ENCODE results near the gene CNNM3.

DNA sequence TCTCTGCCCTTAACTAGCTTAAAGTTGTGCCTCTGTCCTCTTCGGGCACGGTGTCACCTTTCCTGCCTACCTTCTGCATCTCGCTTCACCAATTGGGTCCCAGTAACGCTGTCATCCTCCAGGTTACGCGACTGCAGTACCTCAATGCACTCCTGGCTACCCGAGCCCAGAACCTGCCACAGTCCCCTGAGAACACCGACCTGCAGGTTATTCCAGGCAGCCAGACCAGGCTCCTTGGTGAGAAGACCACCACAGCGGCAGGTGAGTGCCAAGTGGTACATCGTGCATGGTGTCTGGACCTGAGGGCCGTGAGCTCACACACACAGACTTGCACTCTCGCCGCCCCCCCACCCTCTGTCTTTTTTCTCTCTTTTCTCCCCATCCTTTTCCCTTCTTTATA, 12.8 kb downstream of the CNNM3 start:
- TF ChIP-seq, protein P1, sequence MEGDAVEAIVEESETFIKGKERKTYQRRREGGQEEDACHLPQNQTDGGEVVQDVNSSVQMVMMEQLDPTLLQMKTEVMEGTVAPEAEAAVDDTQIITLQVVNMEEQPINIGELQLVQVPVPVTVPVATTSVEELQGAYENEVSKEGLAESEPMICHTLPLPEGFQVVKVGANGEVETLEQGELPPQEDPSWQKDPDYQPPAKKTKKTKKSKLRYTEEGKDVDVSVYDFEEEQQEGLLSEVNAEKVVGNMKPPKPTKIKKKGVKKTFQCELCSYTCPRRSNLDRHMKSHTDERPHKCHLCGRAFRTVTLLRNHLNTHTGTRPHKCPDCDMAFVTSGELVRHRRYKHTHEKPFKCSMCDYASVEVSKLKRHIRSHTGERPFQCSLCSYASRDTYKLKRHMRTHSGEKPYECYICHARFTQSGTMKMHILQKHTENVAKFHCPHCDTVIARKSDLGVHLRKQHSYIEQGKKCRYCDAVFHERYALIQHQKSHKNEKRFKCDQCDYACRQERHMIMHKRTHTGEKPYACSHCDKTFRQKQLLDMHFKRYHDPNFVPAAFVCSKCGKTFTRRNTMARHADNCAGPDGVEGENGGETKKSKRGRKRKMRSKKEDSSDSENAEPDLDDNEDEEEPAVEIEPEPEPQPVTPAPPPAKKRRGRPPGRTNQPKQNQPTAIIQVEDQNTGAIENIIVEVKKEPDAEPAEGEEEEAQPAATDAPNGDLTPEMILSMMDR (IDR thresholded peaks at IDR 0.05): no peak
- no peak for TF ChIP-seq POLR2A (IDR thresholded peaks at IDR 0.05)
- TF ChIP-seq EP300 (IDR thresholded peaks at IDR 0.05): no peak
